Suprapubic skin (tissue), 4 donors: ENCODE measurements around the gene ABCC9. TPM values are rescaled to one million over a fixed set of nuclear protein-coding genes. Genes with fewer than 3 reads are reported as not detected.

Source experiments
- DNase-seq, 2 donors: peaks; one replicate each; pipeline ENCODE4 v3.0.0-alpha.2; 2019; ENCODE audit warnings: low spot score in 2 of 2
- H3K27ac ChIP-seq: fragments of 200-600 bp; sonication (generic); one replicate; pipeline ENCODE4 v1.5.1; 2019
- H3K27me3 ChIP-seq: fragments of 200-600 bp; sonication (generic); one replicate; pipeline ENCODE4 v1.5.1; 2019
- H3K36me3 ChIP-seq: fragments of 200-600 bp; sonication (generic); one replicate; pipeline ENCODE4 v1.5.1; 2019
- H3K4me1 ChIP-seq: fragments of 200-600 bp; sonication (generic); one replicate; pipeline ENCODE4 v1.5.1; 2019
- H3K4me3 ChIP-seq: fragments of 200-600 bp; sonication (generic); one replicate; pipeline ENCODE4 v1.5.1; 2019; ENCODE audit warnings: mild to moderate bottlenecking
- H3K9me3 ChIP-seq: fragments of 200-600 bp; sonication (generic); one replicate; pipeline ENCODE4 v1.5.1; 2019
- CTCF ChIP-seq, 2 donors: fragments of 200-600 bp in 1 of 2; fragments of 450-650 bp in 1 of 2; sonication (generic) in 1 of 2; IDR thresholded peaks; one replicate each; pipeline ENCODE4 v1.5.1; 2016 to 2019; ENCODE audit warnings: antibody characterized with exemption in 2 of 2, mild to moderate bottlenecking in 1 of 2, moderate library complexity in 1 of 2
- EP300 ChIP-seq: sonication (generic); formaldehyde crosslinking; IDR thresholded peaks from one replicate; pipeline ENCODE4 v1.6.1; 2017; ENCODE audit warnings: antibody characterized with exemption
- POLR2A ChIP-seq, 2 donors: fragments of 450-650 bp; IDR thresholded peaks; one replicate each; pipeline ENCODE4 v1.6.1; 2017; ENCODE audit warnings: antibody characterized with exemption in 2 of 2, mild to moderate bottlenecking in 2 of 2, moderate library complexity in 2 of 2
- POLR2AphosphoS5 ChIP-seq, 3 donors: sonication (generic); formaldehyde crosslinking; IDR thresholded peaks; one replicate each; pipeline ENCODE4 v1.6.1; 2017; ENCODE audit warnings: antibody characterized with exemption in 3 of 3
- WGBS: methylation state at CpG from one replicate; pipeline ENCODE4 v1.1.5; 2018; 5-methylcytosine and 5-hydroxymethylcytosine counted together
- total RNA-seq, 4 donors: library from RNA; depleted of rRNA; stranded (reverse); fragments of >200 nt; gene quantifications; one replicate each; pipeline ENCODE4 v1.1.0, GENCODE V29; 2016

The ABCC9 gene
- total RNA-seq, 4 donors from 2014 or later, result 7.8 to 9.6 (median 8.1) TPM

- 91% methylated on average over 4 of the region's 4 CpGs for WGBS
- Histone ChIP-seq H3K4me1 (no peaks in the 10 kb centered on the region), H3K27me3 (no peaks in the 10 kb centered on the region)
These were observed 47.3 kb downstream of the ABCC9 start for GRCh38 chr12:21893924-21894323.

GRCh38 chr12:21892341-21892740 lies 48.9 kb downstream of the ABCC9 start:
- Histone ChIP-seq H3K4me1 (no peaks in the 10 kb centered on the region), H3K27ac (no peak overlapping the region), H3K36me3 (no peaks in the 10 kb centered on the region), H3K27me3 (no peaks in the 10 kb centered on the region), H3K4me3 (no peak overlapping the region), H3K9me3 (no peaks in the 10 kb centered on the region)
- no peak for DNase-seq
- TF ChIP-seq POLR2A (IDR thresholded peaks at IDR 0.05) (no peak), POLR2AphosphoS5 (IDR thresholded peaks at IDR 0.05) (no peak), CTCF (IDR thresholded peaks at IDR 0.05) (no peak), EP300 (no peak)
- 38% methylated on average over 1 of the region's 1 CpG for WGBS

More at GRCh38 chr12:21893924-21894323, 47.3 kb downstream of the ABCC9 start:
- H3K27ac ChIP-seq, result no peak overlapping the region
- H3K4me3 ChIP-seq, result no peak overlapping the region
- no peaks in the 10 kb centered on the region for H3K36me3 ChIP-seq
- DNase-seq, result no peak
- H3K9me3 ChIP-seq, result no peaks in the 10 kb centered on the region
- no peak for TF ChIP-seq CTCF (IDR thresholded peaks at IDR 0.05)
- TF ChIP-seq EP300, result no peak

- WGBS, result 81% methylated on average over 2 of the region's 2 CpGs
- DNase-seq, result peak in 1 of 2 donors; percentile 73
- H3K9me3 ChIP-seq, result no peaks in the 10 kb centered on the region
These were observed 49.4 kb downstream of the ABCC9 start for GRCh38 chr12:21891751-21892217.

GRCh38 chr12:21888276-21888863 lies 52.9 kb downstream of the ABCC9 start:
- H3K4me3 ChIP-seq, result no peak overlapping the region
- DNase-seq, result no peak
- TF ChIP-seq POLR2A (IDR thresholded peaks at IDR 0.05) (no peak), EP300 (no peak), CTCF (IDR thresholded peaks at IDR 0.05) (no peak), POLR2AphosphoS5 (IDR thresholded peaks at IDR 0.05) (no peak)
- no peaks in the 10 kb centered on the region for H3K9me3 ChIP-seq
- no peaks in the 10 kb centered on the region for H3K36me3 ChIP-seq
- no peak overlapping the region for H3K27ac ChIP-seq
- 64% methylated on average over 2 of the region's 2 CpGs for WGBS
- H3K4me1 ChIP-seq, result no peaks in the 10 kb centered on the region
- H3K27me3 ChIP-seq, result no peaks in the 10 kb centered on the region

More at GRCh38 chr12:21891751-21892217, 49.4 kb downstream of the ABCC9 start:
- Histone ChIP-seq H3K27ac (no peak overlapping the region), H3K36me3 (no peaks in the 10 kb centered on the region), H3K27me3 (no peaks in the 10 kb centered on the region), H3K4me1 (no peaks in the 10 kb centered on the region), H3K4me3 (no peak overlapping the region)
- TF ChIP-seq CTCF (IDR thresholded peaks at IDR 0.05) (no peak), POLR2A (IDR thresholded peaks at IDR 0.05) (no peak), EP300 (no peak), POLR2AphosphoS5 (IDR thresholded peaks at IDR 0.05) (no peak)

GRCh38 chr12:21884936-21885335 lies 56.3 kb downstream of the ABCC9 start:
- Histone ChIP-seq H3K27me3 (no peaks in the 10 kb centered on the region), H3K4me3 (no peak overlapping the region), H3K4me1 (no peaks in the 10 kb centered on the region), H3K27ac (no peak overlapping the region), H3K36me3 (no peaks in the 10 kb centered on the region), H3K9me3 (no peaks in the 10 kb centered on the region)
- no peak for DNase-seq
- TF ChIP-seq EP300 (no peak), POLR2AphosphoS5 (IDR thresholded peaks at IDR 0.05) (no peak), CTCF (IDR thresholded peaks at IDR 0.05) (no peak), POLR2A (IDR thresholded peaks at IDR 0.05) (no peak)
- WGBS, result 57% methylated on average over 1 of the region's 1 CpG
